SK-N-SH treated with all-trans-retinoic acid at 6 μM for 48 hours (cell line): ENCODE results near the gene CEACAM21.

Source experiments
- BACH2 ChIP-seq: fragments of 250-450 bp; sonication (Bioruptor Pico); IDR thresholded peaks from 2 replicates; pipeline ENCODE4 v1.9.0; 2021; ENCODE audit warnings: mild to moderate bottlenecking, borderline replicate concordance
- CREB5 ChIP-seq: fragments of 250-450 bp; sonication (Bioruptor Pico); IDR thresholded peaks from 2 replicates; pipeline ENCODE4 v1.5.1; 2020; ENCODE audit warnings: low read depth, mild to moderate bottlenecking, moderate library complexity
- PATZ1 ChIP-seq: fragments of 250-450 bp; sonication (Bioruptor Pico); IDR thresholded peaks from 2 replicates; pipeline ENCODE4 v1.8.0; 2020; ENCODE audit warnings: mild to moderate bottlenecking, moderate library complexity, borderline replicate concordance
- PPARA ChIP-seq: fragments of 250-450 bp; sonication (Bioruptor Pico); IDR thresholded peaks from 2 replicates; pipeline ENCODE4 v1.5.0; 2020; ENCODE audit warnings: mild to moderate bottlenecking, borderline replicate concordance
- RARB ChIP-seq: fragments of 250-450 bp; sonication (Bioruptor Pico); IDR thresholded peaks from 2 replicates; pipeline ENCODE4 v1.8.0; 2021; ENCODE audit warnings: mild to moderate bottlenecking, moderate library complexity
- TCF4 ChIP-seq: fragments of 250-450 bp; sonication (Bioruptor Pico); IDR thresholded peaks from 2 replicates; pipeline ENCODE4 v1.8.0; 2021; ENCODE audit warnings: mild to moderate bottlenecking, moderate library complexity, borderline replicate concordance
- ZFP3 ChIP-seq: fragments of 250-450 bp; sonication (Bioruptor Pico); IDR thresholded peaks from 2 replicates; pipeline ENCODE4 v1.5.0; 2020; ENCODE audit warnings: mild to moderate bottlenecking, moderate library complexity

- TF ChIP-seq TCF4 (CRISPR knock-in tag) (no peak), CREB5 (CRISPR knock-in tag) (no peak), RARB (CRISPR knock-in tag) (no peak), ZFP3 (CRISPR knock-in tag) (no peak), PATZ1 (CRISPR knock-in tag) (no peak), BACH2 (CRISPR knock-in tag) (no peak), PPARA (no peak)
Measured at GRCh38 chr19:41569481-41570150, 6.3 kb upstream of the CEACAM21 start.
